ENCODE measurements around the gene EFL1. TPM values are rescaled to one million over a fixed set of nuclear protein-coding genes. Genes with fewer than 3 reads are reported as not detected.
A peak's percentile ranks its signal among the peaks of the same experiment; 100 is the strongest.

The EFL1 gene
- polyA plus RNA-seq, 4 donors = 21.5 to 23.8 (median 22.0) TPM

DNA sequence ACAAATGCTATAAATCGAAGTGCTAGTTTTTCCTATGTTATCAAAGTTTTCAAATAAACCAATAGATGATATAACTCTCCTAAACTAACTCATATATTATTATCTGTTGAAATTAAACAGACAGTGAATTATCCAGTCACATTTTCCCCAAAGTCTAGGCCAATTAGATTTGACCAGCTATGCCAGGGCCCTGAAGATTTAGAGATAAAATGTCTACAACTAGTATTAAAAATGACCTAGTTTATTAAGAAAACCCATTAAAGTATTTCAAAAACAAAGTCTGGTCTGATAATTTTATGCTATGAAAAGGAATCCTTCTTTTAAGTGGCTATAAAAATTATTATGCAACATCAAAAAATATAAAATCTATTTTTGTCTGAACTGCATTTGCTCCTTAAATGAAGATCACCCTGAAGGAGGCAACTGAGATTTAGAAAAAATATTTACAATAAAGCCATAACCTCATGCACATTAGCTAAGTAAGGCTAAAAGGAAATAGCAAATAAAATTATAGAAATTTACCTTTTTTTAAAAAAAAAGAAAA is 133.3 kb downstream of the EFL1 start:
- no peak for DNase-seq (ENCODE audit: low read depth in 4 of 4, low spot score in 3 of 4)

DNA sequence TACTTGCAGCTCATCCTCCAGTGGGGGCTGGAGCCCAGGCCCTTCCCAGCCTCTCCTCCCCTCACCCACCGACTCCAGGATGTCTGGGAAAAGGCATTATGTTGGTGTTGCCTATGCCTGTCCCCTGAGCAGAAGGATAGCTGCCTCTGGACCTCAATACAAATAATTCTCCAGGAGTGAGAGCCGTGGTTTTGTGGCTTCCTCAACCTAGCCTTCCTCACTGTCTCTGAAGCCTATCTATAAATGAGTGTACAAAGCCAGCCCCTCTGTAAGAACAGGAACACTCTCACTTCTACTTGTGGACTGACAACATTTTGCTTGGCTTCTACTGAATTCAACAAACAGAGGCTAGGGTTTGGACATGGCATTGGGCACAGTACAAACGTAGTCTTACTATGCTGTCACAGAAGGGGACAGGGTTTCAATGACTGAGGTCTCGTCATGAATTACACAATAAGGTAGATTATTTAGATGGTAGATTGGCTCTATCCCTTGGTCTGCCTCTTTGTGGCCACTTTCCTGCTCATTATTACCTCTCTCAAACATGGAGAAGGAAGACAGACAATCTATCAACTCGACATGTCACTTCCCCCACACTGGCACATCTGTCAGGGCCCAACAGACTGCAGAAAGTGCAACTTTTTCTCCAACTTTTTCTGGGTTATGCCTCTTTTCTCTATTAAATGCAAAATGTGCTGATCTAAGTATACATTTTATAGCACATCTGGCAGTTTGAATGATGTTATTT is 134.0 kb downstream of the EFL1 start:
- DNase-seq (ENCODE audit: low read depth in 4 of 4, low spot score in 3 of 4) = no peak

DNA sequence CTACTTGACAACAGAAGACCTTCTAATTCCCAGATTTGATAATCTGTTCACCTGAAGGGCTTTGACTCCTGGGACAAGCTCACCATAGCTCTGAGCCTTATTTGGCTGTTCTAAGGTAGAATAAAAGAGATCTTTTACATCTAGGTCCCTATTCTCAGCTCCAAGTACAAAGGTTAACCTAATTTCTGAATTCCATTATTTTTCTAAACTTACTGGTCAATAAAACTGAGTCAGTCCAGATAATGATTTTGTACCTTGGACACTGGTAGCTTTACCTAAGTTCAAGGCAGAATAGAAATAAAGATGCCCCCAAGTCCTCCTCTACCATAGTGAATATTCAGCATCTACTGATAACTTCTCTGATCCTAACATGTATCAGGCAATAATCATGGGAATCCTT is 135.0 kb downstream of the EFL1 start:
- no peak for DNase-seq (ENCODE audit: low read depth in 4 of 4, low spot score in 3 of 4)

DNA sequence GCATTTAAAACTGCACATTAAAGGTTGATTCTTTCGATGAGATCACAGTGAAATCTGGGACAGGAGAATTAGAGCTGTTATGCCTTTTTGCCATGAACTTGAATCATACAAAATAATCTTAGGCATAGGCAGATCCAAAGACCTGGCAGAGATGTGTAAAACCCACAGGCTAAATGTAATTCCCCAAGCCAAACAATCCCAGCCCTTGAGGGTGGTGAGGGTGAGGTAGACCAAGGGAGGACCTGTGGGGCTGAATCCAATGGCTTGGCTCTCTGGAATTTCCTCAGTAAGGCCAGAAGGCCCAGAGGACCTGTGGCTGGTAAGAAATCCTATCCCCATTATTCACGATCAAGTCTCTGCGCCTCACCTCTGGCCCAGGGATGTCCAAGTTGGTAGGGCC is 136.2 kb downstream of the EFL1 start:
- no peak for DNase-seq (ENCODE audit: low read depth in 4 of 4, low spot score in 3 of 4)

DNA sequence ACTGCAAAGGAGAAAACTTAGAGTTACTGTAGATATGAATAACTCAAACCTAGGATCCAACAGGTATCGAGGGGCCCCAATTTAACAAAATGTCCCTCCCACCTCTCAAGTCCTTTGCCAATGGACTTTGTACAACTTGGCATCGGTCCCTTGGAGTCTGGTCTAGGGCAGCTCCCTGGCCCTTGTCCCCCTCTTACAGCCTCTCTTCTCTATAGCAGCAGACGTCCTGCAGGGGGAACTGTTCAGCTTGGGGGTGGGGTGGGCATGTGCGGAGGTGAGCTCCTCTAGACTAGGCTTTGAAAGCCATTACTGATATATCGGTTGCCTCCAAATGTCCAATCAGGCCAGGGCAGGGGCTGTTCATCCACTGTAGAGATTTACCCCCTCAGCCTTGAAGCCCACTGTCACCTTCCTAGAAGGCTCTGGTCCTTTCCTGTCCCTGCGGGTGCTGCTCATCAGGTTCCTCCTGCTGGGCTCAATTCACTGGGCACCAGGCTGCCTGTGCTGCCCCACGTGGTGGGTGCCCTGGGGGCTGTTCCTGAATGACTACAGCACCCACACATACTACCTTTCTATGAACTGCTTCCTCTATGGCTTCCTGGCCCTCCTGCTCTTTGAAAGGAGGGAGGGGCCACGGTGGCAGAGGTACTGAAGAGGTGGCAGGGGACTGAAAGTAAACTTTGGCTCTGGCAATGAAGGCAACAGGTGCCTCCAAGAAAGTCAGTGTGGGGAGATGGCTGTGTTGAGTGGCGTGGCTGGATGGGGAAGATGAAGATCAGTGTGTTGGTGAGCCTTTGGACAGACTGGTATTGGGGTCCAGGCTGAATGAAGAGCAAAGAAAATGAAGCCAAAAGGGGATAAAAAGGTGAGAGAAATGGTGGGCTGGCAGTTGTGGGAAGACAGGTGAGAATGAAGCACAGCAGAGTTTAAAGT is 137.9 kb downstream of the EFL1 start:
- DNase-seq (ENCODE audit: low read depth in 4 of 4, low spot score in 3 of 4) = no peak

DNA sequence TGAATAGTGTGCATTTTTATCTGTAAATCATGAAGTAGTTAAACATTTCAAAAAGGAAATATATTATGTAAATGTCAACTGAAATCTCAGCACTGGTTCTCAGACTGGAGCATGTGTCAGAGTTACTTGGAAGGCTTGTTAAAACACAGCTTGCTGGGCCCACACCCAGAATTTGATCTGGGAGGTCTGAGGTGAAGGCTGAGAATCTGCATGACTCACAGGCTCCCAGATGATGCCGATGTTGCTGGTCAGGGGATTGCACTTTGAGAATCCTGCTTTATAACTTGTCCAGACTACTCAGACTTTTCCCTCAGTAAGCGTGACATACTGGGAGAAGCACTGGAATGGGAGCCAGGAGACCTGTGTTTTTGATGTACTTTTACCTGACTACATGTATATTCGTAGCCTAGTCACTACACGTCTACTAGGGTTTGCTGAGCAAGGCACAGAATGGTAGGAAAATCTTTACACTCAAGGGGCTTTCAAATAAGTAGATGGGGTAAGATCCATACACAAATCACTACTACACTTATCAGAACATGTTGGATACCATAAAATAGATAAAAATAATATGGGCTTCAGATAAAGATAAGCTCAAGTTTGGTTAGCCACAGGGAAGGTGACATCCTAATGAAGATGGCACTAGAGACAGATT is 139.7 kb downstream of the EFL1 start:
- DNase-seq (ENCODE audit: low read depth in 4 of 4, low spot score in 3 of 4) = no peak

DNA sequence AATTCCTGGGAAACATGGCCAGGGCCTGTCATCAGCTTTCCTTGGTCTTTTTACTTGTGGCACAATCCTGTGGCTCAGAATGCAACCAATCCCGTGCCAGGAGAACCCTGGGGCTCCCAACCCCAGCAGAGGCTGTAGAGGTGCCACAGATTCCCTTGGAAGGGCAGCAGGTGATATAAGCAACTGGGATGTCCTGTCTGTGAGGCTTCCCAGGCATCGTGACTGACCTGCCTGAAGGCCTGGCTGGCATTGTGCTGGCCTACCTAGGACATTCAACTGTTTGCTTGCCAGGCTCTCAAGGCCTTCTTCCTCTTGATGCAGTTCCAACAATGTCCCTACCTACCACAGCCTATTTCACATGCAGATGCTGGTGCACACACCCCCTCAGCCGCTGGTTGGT is 144.5 kb downstream of the EFL1 start:
- no peak for DNase-seq (ENCODE audit: low read depth in 4 of 4, low spot score in 3 of 4)

DNA sequence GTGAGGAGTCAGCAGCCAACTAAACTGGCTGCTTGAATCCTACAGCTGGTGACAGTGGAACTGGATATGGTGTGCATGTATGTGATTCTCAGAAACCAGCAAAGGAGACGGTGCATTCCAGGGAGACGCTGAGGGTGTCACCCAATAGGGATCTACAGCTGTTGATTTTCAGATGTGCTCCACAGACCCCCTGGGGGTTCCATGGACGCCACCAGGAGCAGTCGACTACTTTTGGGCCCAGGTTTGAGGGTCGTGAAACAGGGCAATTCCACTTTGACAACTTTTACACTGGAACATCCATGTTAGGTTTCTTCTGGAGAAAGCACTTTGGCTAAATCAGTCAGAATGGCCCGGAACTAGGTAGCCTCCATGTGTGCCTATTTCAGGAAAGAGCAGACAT is 145.2 kb downstream of the EFL1 start:
- no peak for DNase-seq (ENCODE audit: low read depth in 4 of 4, low spot score in 3 of 4)

DNA sequence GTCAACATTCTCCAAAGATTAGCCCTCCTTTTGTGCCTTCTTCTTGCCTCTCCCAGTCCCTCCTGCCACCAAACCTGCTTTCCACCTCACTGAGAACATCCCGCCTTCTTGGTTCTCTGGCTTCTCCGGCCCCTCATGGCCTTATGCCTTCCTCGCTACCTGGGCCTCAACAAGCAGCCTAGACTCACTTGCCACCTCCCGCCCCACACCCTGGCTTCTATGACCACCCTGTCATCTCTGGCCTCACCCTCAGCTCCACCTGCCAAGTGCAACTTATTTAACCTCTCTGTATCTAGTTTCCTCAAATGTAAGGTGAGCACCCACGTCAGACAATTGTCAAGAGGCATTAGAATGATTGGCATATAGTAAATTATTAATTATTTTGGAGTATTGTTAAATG is 147.9 kb downstream of the EFL1 start:
- no peak for DNase-seq (ENCODE audit: low read depth in 4 of 4, low spot score in 3 of 4)

DNA sequence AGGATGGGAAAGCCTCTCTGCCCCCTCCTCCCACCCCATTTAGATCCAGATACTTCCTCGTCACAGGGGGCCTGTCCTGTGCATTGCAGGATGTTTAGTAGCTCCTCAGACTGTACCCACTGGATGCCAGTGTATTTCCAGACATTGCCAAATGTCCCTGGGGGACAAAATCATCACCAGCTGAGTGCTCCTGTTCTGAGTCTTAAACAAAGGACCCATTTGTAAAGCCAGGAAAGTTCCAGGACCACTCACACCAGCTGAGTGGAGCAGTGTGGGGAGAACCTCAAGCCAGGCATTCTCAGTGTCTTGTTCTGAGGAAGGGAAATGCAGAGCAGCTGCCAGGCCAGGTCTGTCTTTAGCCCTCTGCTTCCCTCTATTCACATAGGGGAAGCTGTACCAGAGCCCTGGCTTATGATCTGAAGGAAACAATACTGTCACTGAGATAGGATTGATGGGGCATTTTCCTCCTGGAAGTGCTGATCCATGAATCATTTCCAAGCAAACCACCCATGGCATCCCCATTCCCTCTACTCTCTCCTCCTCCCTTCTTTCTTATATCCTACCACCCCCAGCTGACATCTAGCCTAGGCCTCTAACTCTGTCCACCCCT is 149.3 kb downstream of the EFL1 start:
- DNase-seq (ENCODE audit: low read depth in 4 of 4, low spot score in 3 of 4) = no peak

DNA sequence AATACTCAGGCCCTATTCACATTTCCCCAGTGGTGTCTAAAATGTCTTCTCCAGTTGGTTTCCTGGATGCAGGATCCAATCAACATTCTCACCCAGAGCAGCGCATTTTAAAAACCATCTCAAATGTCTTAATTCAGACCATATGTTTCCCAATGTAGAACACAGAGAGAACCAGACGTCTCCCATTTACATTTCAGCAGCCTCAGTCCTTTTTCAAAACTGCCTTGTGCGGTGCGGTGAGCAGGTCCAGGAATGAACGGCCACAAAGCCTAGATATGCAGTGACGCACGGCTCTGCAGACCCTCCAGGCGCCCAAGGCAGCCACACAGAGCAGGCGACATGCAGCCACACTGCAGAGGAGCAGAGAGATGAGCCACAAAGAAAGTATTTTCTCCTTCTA is 150.6 kb downstream of the EFL1 start:
- DNase-seq (ENCODE audit: low read depth in 4 of 4, low spot score in 3 of 4) = no peak

DNA sequence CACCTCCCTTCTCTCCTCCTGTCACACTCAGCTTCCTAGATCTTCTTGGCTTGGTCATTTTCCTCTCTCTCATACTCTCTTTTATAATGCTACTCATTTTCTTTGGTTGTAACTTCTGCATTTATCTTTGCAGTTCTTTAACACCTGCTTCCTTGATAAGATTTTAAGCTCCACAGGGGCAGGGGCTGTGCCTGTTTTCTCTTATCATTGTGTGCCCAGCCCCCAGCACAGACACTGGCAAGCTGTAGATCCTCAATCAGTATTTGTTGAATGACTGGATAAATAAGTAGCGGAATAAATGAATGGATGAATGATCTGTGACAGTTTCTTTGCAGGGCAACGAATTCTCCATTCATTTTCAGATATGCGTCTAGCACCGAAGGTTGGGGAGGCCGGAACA is 152.4 kb downstream of the EFL1 start:
- DNase-seq (ENCODE audit: low read depth in 4 of 4, low spot score in 3 of 4) = no peak

DNA sequence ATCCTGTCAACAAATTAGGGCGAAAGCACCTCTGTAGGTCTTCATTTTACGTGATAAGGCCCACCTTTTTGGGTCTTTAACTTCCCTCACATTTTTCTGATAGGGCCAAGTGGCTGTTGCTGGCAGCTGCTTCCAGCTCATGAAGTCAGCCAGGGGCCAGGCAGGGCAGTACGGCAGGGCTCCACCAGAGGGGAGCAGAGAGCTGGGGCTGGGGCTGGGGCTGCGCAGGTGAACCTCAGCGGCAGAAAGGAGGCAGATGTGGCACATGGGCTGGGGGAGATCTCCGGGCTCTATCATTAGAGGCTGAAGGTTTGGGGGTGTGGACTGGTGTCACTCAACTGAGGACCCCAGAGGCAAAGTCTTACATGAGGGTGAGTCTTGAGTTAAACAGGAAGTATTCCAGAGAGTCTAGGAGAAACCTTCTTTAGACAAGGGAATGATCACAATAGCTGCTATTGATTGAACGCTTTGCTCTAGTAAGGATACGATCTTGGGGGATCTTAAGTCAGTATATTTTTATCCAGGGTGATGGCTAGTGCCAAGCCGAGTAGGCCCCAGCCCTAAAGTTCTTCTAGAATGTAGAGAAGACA is 153.9 kb downstream of the EFL1 start:
- no peak for DNase-seq (ENCODE audit: low read depth in 4 of 4, low spot score in 3 of 4)

DNA sequence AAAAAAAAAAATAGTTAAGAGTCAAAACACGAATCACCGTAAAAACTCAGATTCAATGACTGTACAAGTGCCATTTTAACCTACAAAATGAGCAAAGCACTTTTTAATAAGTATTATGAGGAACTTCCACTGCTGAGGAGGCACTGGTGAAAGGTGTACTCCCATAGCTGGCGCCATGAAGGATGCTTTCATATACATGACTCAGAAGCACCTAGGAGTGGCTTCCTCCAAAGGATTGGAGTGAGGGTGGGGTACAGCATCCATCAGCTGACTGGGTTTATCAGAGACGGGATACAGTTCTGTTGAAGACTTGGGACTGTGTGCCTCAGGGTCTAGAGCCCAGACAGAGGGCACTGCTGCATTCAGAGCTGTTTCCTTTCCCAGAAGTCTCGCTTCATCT is 155.9 kb downstream of the EFL1 start:
- DNase-seq (ENCODE audit: low read depth in 4 of 4, low spot score in 3 of 4) = no peak

DNA sequence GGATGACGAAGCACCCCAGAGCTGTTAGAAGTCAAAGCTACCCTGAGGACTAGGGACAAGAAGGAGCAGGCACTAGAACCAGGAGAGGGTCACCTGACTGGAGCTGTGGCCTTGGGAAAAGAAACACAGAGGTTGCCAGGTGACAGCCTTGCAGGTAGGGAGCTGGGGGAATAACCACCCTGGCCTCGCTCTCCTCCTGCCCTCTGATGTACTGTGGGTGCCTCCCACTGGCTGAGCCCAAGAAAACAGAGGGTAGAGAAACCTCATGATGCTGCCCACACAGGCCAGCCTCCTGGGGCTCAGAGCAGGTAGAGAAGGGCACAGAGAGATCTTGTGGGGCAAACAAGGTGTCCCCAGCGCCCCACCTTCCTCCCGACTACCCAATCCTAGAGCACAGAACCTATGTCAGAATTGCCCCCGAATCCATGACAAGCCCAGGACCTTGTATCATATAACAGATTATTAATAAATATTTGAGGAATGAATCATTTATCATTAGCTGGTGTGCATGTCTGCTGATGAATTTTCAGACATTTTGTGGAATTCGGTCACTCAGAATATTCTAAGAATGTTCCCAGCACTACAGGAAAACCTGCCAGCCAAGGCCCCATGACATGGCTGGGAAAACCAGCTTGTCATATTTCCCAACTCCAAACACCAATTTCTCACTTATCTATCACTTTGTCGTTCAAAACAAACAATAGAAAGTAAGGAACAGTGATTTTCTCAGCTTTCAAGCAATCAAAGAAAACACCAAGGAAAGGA is 156.9 kb downstream of the EFL1 start:
- no peak for DNase-seq (ENCODE audit: low read depth in 4 of 4, low spot score in 3 of 4)

DNA sequence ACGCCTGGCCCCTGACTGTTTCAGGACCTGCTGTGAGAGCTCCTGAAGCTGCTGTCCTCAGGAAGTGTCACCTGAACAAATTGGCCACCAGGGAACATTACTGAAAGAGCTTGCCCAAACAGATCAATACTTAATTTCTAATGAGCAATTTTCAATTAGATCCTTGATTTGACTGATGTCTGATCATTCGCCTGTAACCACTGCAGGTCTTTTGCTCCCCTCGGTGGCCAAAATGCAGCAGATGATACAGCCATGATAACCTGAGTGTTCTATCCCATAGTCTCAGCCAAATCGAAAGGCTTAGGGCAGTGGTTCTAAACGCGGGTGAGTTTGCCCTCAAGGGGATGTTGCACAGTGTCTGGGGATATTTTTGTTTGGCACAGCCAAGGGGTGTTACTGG is 159.1 kb downstream of the EFL1 start:
- DNase-seq (ENCODE audit: low read depth in 4 of 4, low spot score in 3 of 4) = no peak

DNA sequence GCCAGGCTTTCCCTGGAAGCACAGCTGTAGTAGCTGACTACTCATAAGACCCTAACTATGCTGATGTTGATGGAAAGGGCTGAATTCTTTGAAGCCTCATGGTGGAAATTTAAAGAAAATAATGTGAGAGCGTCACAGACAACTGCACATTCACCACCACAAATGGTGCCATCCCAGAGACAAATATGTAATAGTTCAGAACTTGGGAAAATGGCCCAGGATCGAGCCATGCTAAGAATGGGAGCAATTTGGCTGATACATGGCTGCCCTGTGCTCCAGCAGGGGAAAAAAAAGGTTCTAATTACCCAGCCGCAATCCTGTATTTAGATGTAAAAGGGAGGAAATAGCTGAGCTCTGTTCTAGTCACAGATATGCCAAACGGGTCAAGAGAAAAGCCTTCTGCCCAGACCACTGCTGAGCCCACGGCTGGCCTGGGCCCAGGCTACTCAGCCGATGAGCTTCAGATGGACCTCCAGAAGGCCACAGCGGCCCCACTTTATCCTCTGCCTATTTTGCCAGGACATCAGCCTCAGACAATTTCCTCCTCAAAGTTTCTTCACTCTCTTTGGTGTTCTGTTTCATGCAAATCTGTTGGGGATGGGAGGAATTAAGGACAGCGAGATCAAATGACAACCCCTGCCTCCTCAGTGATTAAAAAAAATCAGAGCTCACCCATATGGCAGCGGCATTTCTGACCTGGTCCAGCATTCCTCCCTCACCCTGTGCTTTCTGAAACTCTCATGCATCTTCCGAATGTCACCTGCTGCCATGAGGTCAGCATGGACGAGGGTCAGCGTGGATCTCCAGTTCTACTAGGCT is 162.2 kb downstream of the EFL1 start:
- DNase-seq (ENCODE audit: low read depth in 4 of 4, low spot score in 3 of 4) = peak in 2 of 4 donors; percentile 21 to 35

DNA sequence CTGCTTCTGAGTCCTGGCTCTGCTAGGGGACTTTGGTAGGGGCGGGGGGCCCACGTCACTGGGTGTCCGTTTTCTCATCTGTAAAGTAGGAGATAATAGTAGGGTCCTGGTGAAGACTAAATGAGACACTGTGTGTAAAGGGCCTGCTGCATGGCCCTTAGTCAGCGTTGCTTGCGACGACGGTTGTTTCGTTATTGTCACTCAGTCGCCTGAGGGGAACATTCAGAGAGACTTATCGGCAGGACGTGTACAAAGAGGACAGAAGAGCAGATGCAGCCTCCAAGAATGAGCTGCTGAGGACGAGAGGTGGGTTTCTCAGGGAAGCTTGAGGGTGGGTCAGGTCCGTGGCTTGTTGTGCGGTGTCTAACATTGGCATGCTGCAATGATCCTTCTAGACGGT is 163.9 kb downstream of the EFL1 start:
- DNase-seq (ENCODE audit: low read depth in 4 of 4, low spot score in 3 of 4) = no peak

DNA sequence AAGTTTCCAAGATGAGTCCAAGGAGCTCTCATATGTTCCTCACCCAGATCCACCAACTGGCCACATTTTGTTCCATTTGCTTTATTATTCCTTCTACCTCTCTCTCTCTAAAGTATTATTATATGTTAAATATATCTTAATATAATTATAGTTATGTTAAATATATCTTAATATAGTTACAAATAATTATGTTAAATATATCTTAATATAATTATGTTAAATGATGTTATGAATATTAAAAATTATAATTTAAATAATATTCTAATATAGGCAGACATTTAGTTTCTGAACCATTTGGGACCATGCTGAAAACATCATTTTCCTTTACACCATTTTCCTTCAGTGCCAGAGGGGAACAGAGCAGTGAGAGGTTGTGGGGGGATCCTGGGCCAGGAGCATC is 166.7 kb downstream of the EFL1 start:
- no peak for DNase-seq (ENCODE audit: low read depth in 4 of 4, low spot score in 3 of 4)

All from right renal pelvis (tissue), 4 donors.